IPS-18a (cell line): Measurements from ENCODE around the gene CDCA7.
A peak's percentile ranks its signal among the peaks of the same experiment; 100 is the strongest.

Experiments
- H3K27ac ChIP-seq: one replicate; pipeline ENCODE4 v1.5.1; 2013; ENCODE audit warnings: low read length
- H3K27me3 ChIP-seq: one replicate; pipeline ENCODE4 v1.6.1; 2013; ENCODE audit warnings: mild to moderate bottlenecking, low read length; ENCODE audit not compliant: control insufficient read depth, insufficient read depth
- H3K36me3 ChIP-seq: one replicate; pipeline ENCODE4 v1.6.1; 2013; ENCODE audit warnings: low read depth, low read length; ENCODE audit not compliant: control insufficient read depth
- H3K4me1 ChIP-seq: one replicate; pipeline ENCODE4 v1.6.1; 2013; ENCODE audit warnings: low read depth, low read length; ENCODE audit not compliant: control insufficient read depth
- H3K4me3 ChIP-seq: one replicate; pipeline ENCODE4 v1.5.1; 2013; ENCODE audit warnings: low read length
- H3K9ac ChIP-seq: one replicate; pipeline ENCODE4 v1.6.1; 2013; ENCODE audit warnings: mild to moderate bottlenecking, low read length, moderate library complexity
- H3K9me3 ChIP-seq: one replicate; pipeline ENCODE4 v1.6.1; 2013; ENCODE audit warnings: low read depth, low read length; ENCODE audit not compliant: control insufficient read depth

The CDCA7 gene

DNA sequence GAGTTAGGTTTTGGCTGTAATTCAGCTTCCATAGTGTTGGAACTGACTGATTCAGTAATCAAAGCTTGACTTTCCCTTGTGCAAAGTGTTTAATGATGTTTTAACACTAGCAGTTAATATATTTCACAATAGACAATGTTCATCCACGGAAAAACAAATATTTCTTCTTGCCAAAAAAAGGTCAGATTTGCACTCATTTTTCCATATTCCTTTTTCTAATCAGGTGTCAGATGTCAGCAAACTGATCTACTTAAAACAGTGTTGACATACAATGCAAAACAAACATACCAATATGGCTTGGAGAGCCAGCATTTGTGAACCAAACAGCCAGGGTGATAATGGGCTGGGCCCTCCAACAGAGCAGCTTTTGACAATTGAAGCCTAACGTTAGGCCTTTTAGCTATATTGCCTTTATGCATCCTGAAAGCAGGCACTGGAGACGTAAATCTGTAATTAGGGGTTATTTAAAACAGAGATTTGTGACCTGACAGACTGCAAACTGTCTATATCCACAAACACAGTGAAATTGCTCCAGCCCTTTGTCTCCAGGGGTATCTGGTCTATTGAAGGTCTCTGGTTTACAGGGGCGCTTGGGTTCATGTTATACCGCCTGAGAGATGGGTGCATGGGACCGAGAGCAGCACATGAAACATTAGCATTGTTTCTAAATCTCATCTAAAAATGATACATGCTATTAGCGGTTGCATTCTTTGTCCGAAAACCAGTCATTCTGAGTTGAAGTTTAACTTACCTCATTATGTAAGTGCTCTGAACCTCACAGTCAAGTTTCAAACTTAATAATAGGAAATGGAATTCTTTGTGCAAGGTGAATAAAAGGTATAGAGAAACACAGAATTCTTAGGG is 7.1 kb upstream of the CDCA7 start:
- peaks cover 2% of the 10 kb centered on the region for H3K4me1 ChIP-seq
- peaks cover 5% of the 10 kb centered on the region for H3K9me3 ChIP-seq
- no peaks in the 10 kb centered on the region for H3K36me3 ChIP-seq
- no peak overlapping the region for H3K27ac ChIP-seq
- no peaks in the 10 kb centered on the region for H3K27me3 ChIP-seq
- H3K4me3 ChIP-seq = no peak overlapping the region
- no peak overlapping the region for H3K9ac ChIP-seq

DNA sequence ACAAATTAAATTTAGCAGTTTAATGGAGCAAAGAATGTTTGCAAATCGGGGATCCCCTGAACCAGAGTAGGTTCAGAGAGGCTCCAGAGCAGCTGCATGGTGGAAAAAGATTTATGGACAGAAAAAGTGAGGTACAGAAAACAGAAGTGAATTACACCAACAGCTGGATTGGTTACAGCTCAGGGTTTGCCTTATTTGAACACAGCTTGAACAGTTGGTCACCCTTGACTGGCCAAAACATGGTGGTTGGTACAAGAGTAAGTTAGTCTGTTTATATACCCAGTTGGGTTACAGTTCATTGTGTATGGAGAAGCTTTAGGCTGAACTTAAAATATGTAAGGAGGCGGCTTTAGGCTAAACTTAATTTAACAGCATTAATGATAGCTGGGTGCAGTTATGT is 5.4 kb upstream of the CDCA7 start:
- no peak overlapping the region for H3K9ac ChIP-seq
- no peaks in the 10 kb centered on the region for H3K36me3 ChIP-seq
- no peaks in the 10 kb centered on the region for H3K27me3 ChIP-seq
- no peak overlapping the region for H3K27ac ChIP-seq
- peaks cover 5% of the 10 kb centered on the region for H3K9me3 ChIP-seq
- H3K4me3 ChIP-seq = no peak overlapping the region
- peaks cover 5% of the 10 kb centered on the region for H3K4me1 ChIP-seq

DNA sequence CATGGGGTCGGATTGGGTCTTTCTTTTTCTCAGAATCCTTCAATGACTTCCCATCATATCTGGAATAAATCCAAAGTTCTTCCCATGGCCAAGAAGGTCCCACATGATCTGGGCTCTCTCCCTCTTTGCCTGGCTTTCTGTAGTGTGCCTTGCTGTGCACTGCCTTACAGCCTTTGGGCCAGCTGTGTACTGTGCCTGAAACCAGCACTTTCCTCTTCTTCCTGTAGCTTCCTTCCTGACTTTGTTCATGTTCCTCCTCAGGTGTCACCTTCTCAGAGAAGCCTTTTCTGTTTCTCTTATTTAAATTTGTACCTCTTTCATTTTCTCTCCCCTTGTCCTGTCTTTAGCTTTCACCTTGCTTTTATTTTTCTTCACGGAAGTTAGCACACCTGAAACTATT is 4.3 kb upstream of the CDCA7 start:
- Histone ChIP-seq H3K27me3 (no peaks in the 10 kb centered on the region), H3K9ac (no peak overlapping the region), H3K9me3 (peaks cover 5% of the 10 kb centered on the region), H3K36me3 (no peaks in the 10 kb centered on the region), H3K27ac (no peak overlapping the region), H3K4me1 (peaks cover 5% of the 10 kb centered on the region), H3K4me3 (no peak overlapping the region)

DNA sequence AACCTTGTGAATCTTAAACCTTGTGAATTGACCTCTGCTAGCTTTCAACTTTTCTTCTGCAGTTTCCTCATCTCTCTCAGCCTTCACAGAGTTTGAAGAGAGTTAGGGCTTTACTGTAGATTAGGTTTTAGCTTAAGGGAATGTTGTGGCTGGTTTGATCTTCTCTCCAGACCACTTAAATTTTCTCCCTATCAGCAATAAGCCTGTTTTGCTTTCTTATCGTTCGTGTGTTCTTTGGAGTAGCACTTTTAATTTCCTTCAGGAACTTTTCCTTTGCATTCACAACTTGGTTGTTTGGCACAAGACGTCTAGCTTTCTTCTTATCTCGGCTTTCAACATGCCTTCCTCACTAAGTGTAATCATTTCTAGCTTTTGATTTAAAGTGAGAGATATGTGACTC is 2.8 kb upstream of the CDCA7 start:
- no peak overlapping the region for H3K4me3 ChIP-seq
- no peaks in the 10 kb centered on the region for H3K9me3 ChIP-seq
- H3K36me3 ChIP-seq = no peaks in the 10 kb centered on the region
- H3K27ac ChIP-seq = no peak overlapping the region
- H3K27me3 ChIP-seq = no peaks in the 10 kb centered on the region
- peaks cover 15% of the 10 kb centered on the region for H3K4me1 ChIP-seq
- no peak overlapping the region for H3K9ac ChIP-seq

DNA sequence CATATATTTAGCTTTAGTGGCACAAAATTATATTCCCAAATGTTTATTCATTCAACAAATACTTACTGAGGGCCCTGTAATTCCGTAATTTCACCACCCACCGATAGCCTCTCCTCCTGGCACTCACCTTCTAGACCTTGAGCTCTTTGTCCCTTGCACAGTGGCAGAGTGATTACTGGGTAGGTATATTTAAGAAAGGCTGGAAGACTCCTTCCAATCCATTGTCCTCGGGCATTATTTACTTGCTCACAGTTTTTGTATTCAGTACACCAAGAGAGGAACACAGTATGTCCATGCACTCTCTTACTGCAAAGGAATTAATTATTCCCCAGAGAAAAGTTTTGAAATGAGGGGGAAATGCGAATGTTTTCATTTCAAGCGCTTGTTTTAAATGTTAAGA is 1.1 kb upstream of the CDCA7 start:
- Histone ChIP-seq H3K9ac (peak overlapping the region; percentile 83), H3K4me1 (peaks cover 22% of the 10 kb centered on the region), H3K4me3 (peak overlapping the region; percentile 68), H3K27ac (peak overlapping the region; percentile 99), H3K36me3 (peaks cover 1% of the 10 kb centered on the region), H3K9me3 (no peaks in the 10 kb centered on the region), H3K27me3 (no peaks in the 10 kb centered on the region)

DNA sequence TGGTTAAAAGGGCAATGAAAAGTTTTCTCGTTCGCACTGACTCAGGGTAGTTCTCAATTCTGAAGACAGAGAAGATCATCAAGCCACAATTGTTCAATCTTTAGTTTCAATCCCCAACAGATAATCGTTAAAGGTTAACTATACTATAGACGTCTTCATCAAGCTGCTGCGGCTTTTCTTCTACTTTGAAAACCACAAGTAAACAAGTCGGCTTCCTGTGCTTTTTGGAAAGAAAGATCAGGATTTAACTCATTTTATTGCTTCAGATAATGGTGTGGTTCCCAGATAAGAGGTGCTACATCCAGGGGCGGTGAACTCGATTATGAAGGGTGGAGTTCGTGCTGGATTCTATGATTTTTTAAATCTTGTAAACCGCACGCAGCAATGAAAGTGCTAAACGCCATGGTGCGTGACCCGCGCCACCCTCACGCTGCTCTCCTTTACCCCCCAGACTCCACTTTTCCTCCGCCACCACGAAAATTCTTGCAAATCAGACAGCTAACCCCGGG is 545 bp upstream of the CDCA7 start:
- peak overlapping the region; percentile 99 for H3K27ac ChIP-seq

DNA sequence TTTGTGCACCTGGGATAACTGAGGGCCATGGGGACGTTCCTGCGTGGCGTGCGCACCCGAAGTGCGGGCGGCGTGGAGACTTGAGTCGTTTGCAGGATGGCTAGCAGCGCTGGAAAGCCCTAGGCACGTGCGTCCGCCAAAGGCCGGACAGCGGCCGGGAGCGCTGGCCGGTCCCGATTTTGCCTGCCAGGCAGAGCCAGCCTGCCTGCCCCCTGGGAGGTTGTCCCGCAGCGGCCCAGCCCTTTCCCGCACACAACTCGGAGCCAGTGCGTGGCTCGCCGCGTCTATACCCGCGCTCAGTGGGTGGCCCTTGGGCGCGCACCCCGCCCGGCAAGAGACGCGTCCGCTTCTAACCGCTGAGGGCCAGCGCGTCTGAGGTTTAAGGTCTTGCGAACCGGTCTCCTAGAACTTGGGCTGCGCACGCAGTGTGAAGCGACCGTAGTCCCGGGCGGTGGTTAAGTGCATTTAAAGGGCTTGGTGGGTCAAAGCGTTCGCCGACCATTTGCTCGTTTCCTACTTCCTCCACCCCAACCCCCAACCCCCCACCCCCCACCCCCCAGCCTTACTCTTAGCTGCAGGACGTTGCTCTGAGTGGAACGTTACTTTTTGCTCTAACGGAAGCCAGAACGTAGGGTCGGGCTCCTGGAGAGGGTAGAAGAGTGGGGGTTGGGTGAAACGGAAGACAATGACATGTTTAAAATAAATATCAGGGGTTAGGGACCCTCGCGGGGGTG is 627 bp downstream of the CDCA7 start:
- H3K4me1 ChIP-seq = peaks cover 22% of the 10 kb centered on the region
- H3K27ac ChIP-seq = peak overlapping the region; percentile 78
- H3K27me3 ChIP-seq = no peaks in the 10 kb centered on the region
- peaks cover 18% of the 10 kb centered on the region for H3K36me3 ChIP-seq
- peak overlapping the region; percentile 83 for H3K9ac ChIP-seq
- H3K9me3 ChIP-seq = no peaks in the 10 kb centered on the region
- H3K4me3 ChIP-seq = peak overlapping the region; percentile 68

More for the DNA sequence above, 545 bp upstream of the CDCA7 start:
- Histone ChIP-seq H3K9me3 (no peaks in the 10 kb centered on the region), H3K4me3 (peak overlapping the region; percentile 68), H3K27me3 (no peaks in the 10 kb centered on the region), H3K36me3 (peaks cover 7% of the 10 kb centered on the region), H3K9ac (peak overlapping the region; percentile 83), H3K4me1 (peaks cover 22% of the 10 kb centered on the region)

DNA sequence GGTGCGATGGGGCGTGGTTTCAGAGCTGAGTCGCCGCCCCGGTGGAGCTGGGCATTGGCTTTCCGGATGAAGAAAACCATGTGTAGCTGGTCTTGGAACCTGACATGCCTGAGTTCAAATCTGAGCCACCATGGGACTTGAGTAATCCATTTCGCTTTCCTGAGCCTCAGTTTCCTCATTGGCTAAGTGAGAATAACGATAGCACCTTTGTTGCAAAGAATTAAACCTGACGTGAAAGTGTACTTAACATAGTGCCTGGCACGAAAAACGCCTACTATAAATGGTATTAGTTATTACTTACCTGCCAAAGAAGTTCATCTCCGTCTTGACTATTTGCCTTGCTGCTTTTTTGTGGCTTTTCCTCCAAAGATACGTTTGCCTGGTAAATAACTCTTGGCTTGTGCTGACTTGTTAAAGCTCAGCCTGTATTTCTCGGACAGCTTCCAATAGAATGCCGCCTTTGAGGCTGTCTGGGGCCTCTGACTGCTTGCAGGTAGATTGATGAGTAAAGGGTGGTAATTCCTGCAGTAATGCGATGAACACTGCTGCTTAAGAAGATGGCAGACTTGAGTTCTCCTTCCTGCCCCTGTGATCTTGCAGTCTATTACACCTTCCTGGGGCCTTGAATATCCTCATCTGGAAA is 1.3 kb downstream of the CDCA7 start:
- Histone ChIP-seq H3K4me1 (peaks cover 22% of the 10 kb centered on the region), H3K36me3 (peaks cover 25% of the 10 kb centered on the region), H3K27me3 (no peaks in the 10 kb centered on the region), H3K9me3 (no peaks in the 10 kb centered on the region), H3K4me3 (peak overlapping the region; percentile 68), H3K27ac (no peak overlapping the region), H3K9ac (peak overlapping the region; percentile 83)

DNA sequence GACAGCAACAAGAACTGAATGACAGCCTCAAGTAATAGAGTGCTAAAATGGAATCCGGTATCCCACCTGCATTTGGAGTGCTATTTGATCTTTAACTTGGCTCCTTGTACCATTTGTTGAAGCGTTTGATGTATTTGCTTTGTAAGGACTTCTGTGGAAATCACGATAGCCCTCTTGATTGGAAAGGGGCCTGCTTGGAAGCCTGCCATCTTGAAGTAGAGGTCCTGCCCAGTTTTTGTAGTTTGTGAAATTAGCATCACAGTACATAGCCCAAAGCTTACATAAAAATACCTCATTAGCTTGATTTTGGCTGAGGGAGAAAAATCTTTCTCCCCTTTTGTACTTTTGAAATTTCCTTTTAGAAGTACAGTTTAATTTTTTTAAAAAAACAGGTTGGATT is 2.7 kb downstream of the CDCA7 start:
- Histone ChIP-seq H3K27ac (no peak overlapping the region), H3K36me3 (peaks cover 30% of the 10 kb centered on the region), H3K4me3 (peak overlapping the region; percentile 68), H3K27me3 (no peaks in the 10 kb centered on the region), H3K9me3 (no peaks in the 10 kb centered on the region), H3K9ac (no peak overlapping the region), H3K4me1 (peaks cover 22% of the 10 kb centered on the region)

DNA sequence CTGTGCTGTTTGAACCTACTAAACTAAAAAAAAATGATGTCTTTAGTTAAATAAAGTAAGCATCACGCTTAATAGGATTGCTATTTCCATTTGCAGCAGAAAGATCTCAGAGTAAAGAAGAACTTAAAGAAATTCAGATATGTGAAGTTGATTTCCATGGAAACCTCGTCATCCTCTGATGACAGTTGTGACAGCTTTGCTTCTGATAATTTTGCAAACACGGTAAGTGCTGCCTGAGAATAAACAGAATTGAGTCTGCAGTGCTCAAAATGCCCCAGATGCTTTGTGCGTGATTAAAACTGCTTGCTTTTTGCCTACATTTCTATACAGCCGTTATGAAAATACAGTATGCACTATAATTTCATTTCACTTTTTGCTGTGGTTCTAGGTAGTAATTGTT is 3.9 kb downstream of the CDCA7 start:
- Histone ChIP-seq H3K4me3 (no peak overlapping the region), H3K9me3 (no peaks in the 10 kb centered on the region), H3K36me3 (peaks cover 42% of the 10 kb centered on the region), H3K27me3 (no peaks in the 10 kb centered on the region), H3K4me1 (peaks cover 17% of the 10 kb centered on the region), H3K9ac (no peak overlapping the region), H3K27ac (no peak overlapping the region)

DNA sequence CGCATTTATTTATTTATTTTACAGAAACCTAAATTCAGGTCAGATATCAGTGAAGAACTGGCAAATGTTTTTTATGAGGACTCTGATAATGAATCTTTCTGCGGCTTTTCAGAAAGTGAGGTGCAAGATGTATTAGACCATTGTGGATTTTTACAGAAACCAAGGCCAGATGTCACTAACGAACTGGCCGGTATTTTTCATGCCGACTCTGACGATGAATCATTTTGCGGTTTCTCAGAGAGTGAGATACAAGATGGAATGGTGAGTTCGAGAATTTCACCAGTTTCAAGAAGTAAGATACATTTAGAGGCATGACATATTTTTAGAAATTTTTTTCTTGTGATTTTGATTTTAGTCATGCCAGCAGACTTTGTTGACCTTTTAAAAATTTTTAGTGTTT is 4.6 kb downstream of the CDCA7 start:
- Histone ChIP-seq H3K27me3 (no peaks in the 10 kb centered on the region), H3K27ac (no peak overlapping the region), H3K36me3 (peaks cover 48% of the 10 kb centered on the region), H3K4me1 (peaks cover 17% of the 10 kb centered on the region), H3K9ac (no peak overlapping the region), H3K9me3 (no peaks in the 10 kb centered on the region), H3K4me3 (no peak overlapping the region)
